Uterus (tissue), 2 donors: Measurements from ENCODE around the gene CCNL1.

ENCODE experiments used
- POLR2A ChIP-seq, 2 donors: fragments of 450-650 bp; IDR thresholded peaks; one replicate each; pipeline ENCODE4 v1.6.1; 2016; ENCODE audit warnings: antibody characterized with exemption in 2 of 2, mild to moderate bottlenecking in 1 of 2, moderate library complexity in 1 of 2
- TF ChIP-seq, protein P1 (sequence below), 4 experiments: fragments of 200-600 bp in 2 of 4; fragments of 450-650 bp in 2 of 4; sonication (generic) in 2 of 4; IDR thresholded peaks; one replicate each; pipeline ENCODE4 v1.5.1; 2016 to 2019; ENCODE audit warnings: antibody characterized with exemption in 4 of 4, mild to moderate bottlenecking in 2 of 4, moderate library complexity in 1 of 4

DNA sequence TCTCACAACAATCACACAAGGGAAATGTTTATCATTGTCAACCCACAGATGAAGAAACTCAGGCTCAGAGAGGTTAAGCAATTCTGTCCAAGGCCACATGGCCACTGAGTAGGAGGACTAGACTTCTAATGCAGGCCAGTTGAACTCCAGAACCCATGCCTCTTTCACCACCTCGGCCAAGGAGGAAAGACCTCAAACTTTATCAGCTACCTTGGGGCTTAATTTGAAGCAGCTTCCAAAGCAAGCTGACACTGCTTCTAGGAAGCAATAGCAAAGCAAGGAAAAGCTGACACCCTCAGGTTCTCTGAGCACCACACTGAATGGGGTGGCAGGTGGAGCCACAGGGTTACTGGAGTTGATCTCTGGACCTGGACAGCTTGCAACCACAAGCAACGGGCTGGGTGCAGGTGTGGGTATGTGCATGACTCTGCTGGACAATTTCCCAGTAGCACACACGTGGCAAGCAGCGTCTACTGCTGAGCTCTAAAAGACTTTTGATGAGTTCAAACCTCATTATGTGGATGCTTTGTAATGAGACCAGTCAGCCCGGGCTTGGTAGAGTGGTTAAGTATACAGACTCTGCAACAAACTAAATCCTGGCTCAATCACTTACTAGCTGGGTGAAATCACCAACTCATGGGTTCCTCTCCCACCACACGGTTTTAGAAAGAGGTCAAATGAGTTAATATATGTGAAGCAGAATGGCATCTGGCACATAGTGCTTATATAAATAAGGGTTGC is 23.1 kb downstream of the CCNL1 start:
- TF ChIP-seq, protein P1, sequence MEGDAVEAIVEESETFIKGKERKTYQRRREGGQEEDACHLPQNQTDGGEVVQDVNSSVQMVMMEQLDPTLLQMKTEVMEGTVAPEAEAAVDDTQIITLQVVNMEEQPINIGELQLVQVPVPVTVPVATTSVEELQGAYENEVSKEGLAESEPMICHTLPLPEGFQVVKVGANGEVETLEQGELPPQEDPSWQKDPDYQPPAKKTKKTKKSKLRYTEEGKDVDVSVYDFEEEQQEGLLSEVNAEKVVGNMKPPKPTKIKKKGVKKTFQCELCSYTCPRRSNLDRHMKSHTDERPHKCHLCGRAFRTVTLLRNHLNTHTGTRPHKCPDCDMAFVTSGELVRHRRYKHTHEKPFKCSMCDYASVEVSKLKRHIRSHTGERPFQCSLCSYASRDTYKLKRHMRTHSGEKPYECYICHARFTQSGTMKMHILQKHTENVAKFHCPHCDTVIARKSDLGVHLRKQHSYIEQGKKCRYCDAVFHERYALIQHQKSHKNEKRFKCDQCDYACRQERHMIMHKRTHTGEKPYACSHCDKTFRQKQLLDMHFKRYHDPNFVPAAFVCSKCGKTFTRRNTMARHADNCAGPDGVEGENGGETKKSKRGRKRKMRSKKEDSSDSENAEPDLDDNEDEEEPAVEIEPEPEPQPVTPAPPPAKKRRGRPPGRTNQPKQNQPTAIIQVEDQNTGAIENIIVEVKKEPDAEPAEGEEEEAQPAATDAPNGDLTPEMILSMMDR (IDR thresholded peaks at IDR 0.05), result no peak
- no peak for TF ChIP-seq POLR2A (IDR thresholded peaks at IDR 0.05)
